Heart right ventricle (tissue), 16 donors: ENCODE results near the gene BORCS6. TPM values are rescaled to one million over a fixed set of nuclear protein-coding genes. Genes with fewer than 3 reads are reported as not detected.

ENCODE experiments used
- ATAC-seq, 8 donors: fragments of 200-7000 bp; cut with Tn5 transposase; one replicate each; pipeline ENCODE4 v1.9.1; 2020; ENCODE audit warnings: mild to moderate bottlenecking in 8 of 8, moderate library complexity in 8 of 8, moderate number of reproducible peaks in 1 of 8
- DNase-seq, 2 donors: peaks; one replicate each; pipeline ENCODE4 v3.0.0-alpha.2; 2020
- H3K27ac ChIP-seq, 10 donors: fragments of 200-600 bp; sonication (generic) in 2 of 10; one replicate each; pipeline versions ENCODE4 v1.5.0 to v1.8.0; 2020 to 2022; ENCODE audit warnings: mild to moderate bottlenecking in 3 of 10
- H3K27me3 ChIP-seq, 7 donors: fragments of 200-600 bp; one replicate each; pipeline ENCODE4 v1.8.0; 2021 to 2022; ENCODE audit warnings: mild to moderate bottlenecking in 2 of 7
- H3K36me3 ChIP-seq, 9 donors: fragments of 200-600 bp; sonication (generic) in 1 of 9; one replicate each; pipeline versions ENCODE4 v1.5.0 to v1.8.0; 2020 to 2022; ENCODE audit warnings: mild to moderate bottlenecking in 2 of 9
- H3K4me1 ChIP-seq, 9 donors: fragments of 200-600 bp; sonication (generic) in 1 of 9; one replicate each; pipeline versions ENCODE4 v1.5.0 to v1.8.0; 2020 to 2022; ENCODE audit warnings: mild to moderate bottlenecking in 4 of 9
- H3K4me3 ChIP-seq, 10 donors: fragments of 200-600 bp; sonication (generic) in 2 of 10; one replicate each; pipeline versions ENCODE4 v1.5.0 to v1.8.0; 2020 to 2022; ENCODE audit warnings: mild to moderate bottlenecking in 7 of 10, moderate library complexity in 2 of 10
- H3K9me3 ChIP-seq, 11 donors: fragments of 200-600 bp in 10 of 11; sonication (generic) in 2 of 11; one replicate each; pipeline versions ENCODE4 v1.5.0 to v1.8.0; 2013 to 2022; ENCODE audit warnings: mild to moderate bottlenecking in 2 of 11, control low read depth in 1 of 11, moderate library complexity in 1 of 11
- CTCF ChIP-seq, 9 donors: fragments of 200-600 bp; sonication (generic) in 2 of 9; IDR thresholded peaks; one replicate each; pipeline versions ENCODE4 v1.5.0 to v1.8.0; 2021 to 2022; ENCODE audit warnings: antibody characterized with exemption in 9 of 9, mild to moderate bottlenecking in 5 of 9, moderate library complexity in 1 of 9
- WGBS, 2 donors: extraction: QIAGEN DNeasy Blood & Tissue Kit; methylation state at CpG; one replicate each; pipeline ENCODE4 v1.1.7; 2013; ENCODE audit warnings: inconsistent platforms in 1 of 2; 5-methylcytosine and 5-hydroxymethylcytosine counted together
- intact Hi-C, 10 donors: fragments of 100-400 bp; cut with DNase I; formaldehyde crosslinking; loops; one replicate each; pipeline versions ENCODE4 v1.11.1 to v1.14.2; 2022
- polyA plus RNA-seq, 2 donors: library from polyadenylated mRNA; stranded (reverse); fragments of 200-250 nt; gene quantifications; one replicate each; pipeline ENCODE4 v1.2.3, GENCODE V29; 2013
- total RNA-seq, 10 donors: library from RNA; stranded (reverse); fragmentation: NEBNext Ultra II Directional in 3 of 10; extraction: Animal tissue kit (Norgen Biotek cat#: 25700) in 3 of 10; gene quantifications; one replicate each; pipeline versions ENCODE4 v1.2.1 to v1.2.4, GENCODE V29; 2021 to 2023
- donor health status: Arrhythmogenic right ventricular cardiomyopathy.
- donor health status: ischemic (EF 13 %, LVEDD 7.1; RV severe dilation, severe dysfunction).
- donor health status: healthy with polysubstance abuse.
- donor health status: DM: no; HTN: yes; CAD: no.
- donor health status: DM: no; HTN: no; CAD: no.
- donor health status: ischemic (EF 25% LVEDD 6.9; RV normal size, moderate dysfunction).
- donor health status: ischemic (EF 25% LVEDD 5.7; RV mildly dilated, moderate dysfunction).
- donor health status: healthy.
- donor health status: DM: yes; HTN: yes; CAD: no.
- donor health status: Ischemic cardiomyopathy.
- donor health status: ischemic (EF 35%, LVEDD 5.7; RV mildly dilated, moderate dysfunction).
- donor health status: nonischemic (EF 11% LVEDD 7.7; RV severe dilation, severe dysfunction).
- donor health status: DM: yes; HTN: yes; CAD: no.
- donor health status: PGD.
- donor health status: ischemic (EF 29% LVEDD 5.4; RV normal size, mild dysfunction).
- donor health status: nonischemic (EF 23%, LVEDD 6.1; RV moderate dilation, normal function).

Gene BORCS6
- total and polyA plus RNA-seq, 12 donors, result 4.2 to 13.8 (median 7.7) TPM

- WGBS, 2 donors, result 81 to 84% methylated on average over 21 of the region's 21 CpGs
- H3K36me3 ChIP-seq, result peaks cover 8 to 100% (median 75%) of the 10 kb centered on the region in 9 donors
- no peak for TF ChIP-seq CTCF (IDR thresholded peaks at IDR 0.05)
- H3K9me3 ChIP-seq, result no peaks in the 10 kb centered on the region
- intact Hi-C loops, result loop anchor here in 1 of 10 donors (10.0 kb wide), 1 partner anchor 50 kb away; the partner anchor contains the start of gene RANGRF
- ATAC-seq (peak in 7 of 8 donors; percentile 52 to 77 (median 67)), DNase-seq (no peak)
- no peaks in the 10 kb centered on the region for H3K27me3 ChIP-seq
- H3K4me1 ChIP-seq, result peaks cover 0 to 9% (median 0%) of the 10 kb centered on the region in 9 donors
- peak overlapping the region in 3 of 10 donors; percentile 26 to 71 (median 39) for H3K27ac ChIP-seq
- no peak overlapping the region for H3K4me3 ChIP-seq
Measured at GRCh38 chr17:8234361-8235270, 44.6 kb upstream of the BORCS6 start.

GRCh38 chr17:8231701-8232100 is 41.7 kb upstream of the BORCS6 start:
- Histone ChIP-seq H3K36me3 (peaks cover 8 to 97% (median 76%) of the 10 kb centered on the region in 9 donors), H3K27me3 (no peaks in the 10 kb centered on the region), H3K9me3 (no peaks in the 10 kb centered on the region), H3K4me3 (no peak overlapping the region), H3K4me1 (peaks cover 0 to 20% (median 8%) of the 10 kb centered on the region in 9 donors), H3K27ac (no peak overlapping the region)
- DNase-seq (no peak), ATAC-seq (no peak)
- WGBS, 2 donors, result 92 to 96% methylated on average over 10 of the region's 10 CpGs
- intact Hi-C loops, result loop anchor here in 1 of 10 donors (10.0 kb wide), 1 partner anchor 53 kb away; the partner anchor contains the start of gene RANGRF
- TF ChIP-seq CTCF (IDR thresholded peaks at IDR 0.05), result no peak

DNA sequence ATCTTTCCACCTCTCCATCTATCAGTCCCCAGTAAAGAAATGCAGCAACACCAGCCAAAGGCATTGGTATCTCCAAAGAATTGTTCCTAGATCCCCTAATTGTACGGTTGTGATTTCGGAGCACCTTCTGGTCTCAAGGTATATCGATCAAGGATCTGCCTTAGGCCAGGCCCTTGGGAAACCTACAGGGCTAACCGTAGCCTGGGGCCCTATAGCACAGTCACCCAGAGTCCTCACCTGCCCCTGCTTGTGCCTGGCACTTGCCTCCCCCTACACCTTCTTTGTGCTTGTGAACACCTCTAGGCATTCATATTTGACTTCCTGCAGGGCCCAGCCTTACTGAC is 37.2 kb upstream of the BORCS6 start:
- H3K27me3 ChIP-seq, result no peaks in the 10 kb centered on the region
- H3K4me1 ChIP-seq, result peaks cover 7 to 48% (median 18%) of the 10 kb centered on the region in 9 donors
- peak overlapping the region in 6 of 10 donors; percentile 28 to 49 (median 40) for H3K4me3 ChIP-seq
- 86 to 88% methylated on average over 4 of the region's 4 CpGs for WGBS, 2 donors
- no peak for DNase-seq
- H3K27ac ChIP-seq, result peak overlapping the region in 8 of 10 donors; percentile 57 to 74 (median 62)
- intact Hi-C loops, result loop anchor here in 3 of 10 donors (2.0 to 10.0 kb wide), 4 partner anchors 20 to 148 kb away; partner anchors contain the start of genes HES7 (in 1 of the 3), KRABD2 (in 1 of the 3) and SLC25A35 (in 1 of the 3)
- H3K36me3 ChIP-seq, result peaks cover 8 to 52% (median 45%) of the 10 kb centered on the region in 9 donors
- H3K9me3 ChIP-seq, result no peaks in the 10 kb centered on the region
- no peak for ATAC-seq
- no peak for TF ChIP-seq CTCF (IDR thresholded peaks at IDR 0.05)

DNA sequence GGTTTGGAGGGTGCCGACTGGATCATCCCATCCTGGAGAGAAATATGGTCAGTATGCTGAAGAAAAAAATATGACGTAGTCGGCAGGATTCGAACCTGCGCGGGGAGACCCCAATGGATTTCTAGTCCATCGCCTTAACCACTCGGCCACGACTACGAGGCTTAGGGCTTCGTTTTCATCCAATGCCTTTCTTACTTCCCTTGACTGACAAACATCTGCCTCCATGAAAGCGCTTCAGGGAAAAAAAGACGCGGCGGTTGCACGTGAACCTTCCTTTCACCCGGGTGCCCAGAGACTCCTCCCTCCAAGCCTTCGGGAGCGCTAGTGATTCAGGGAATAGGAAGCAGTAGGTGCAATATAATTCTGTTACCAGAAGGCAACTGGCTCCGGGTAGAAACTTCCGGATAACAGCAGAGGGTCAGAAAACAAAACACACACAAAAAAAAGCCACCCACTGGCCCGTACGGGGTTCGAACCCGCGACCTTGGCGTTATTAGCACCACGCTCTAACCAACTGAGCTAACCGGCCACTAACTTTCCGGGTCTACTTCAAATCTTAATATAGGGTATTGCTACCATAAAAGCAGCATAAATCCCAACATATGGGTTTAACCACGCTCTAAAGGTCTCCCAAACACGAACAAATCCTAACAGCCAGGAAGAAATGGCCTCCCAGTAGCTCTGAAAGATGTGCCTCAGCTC is 36.7 kb upstream of the BORCS6 start:
- H3K27ac ChIP-seq, result peak overlapping the region in 9 of 10 donors; percentile 56 to 74 (median 62)
- no peaks in the 10 kb centered on the region for H3K9me3 ChIP-seq
- peaks cover 7 to 53% (median 18%) of the 10 kb centered on the region in 9 donors for H3K4me1 ChIP-seq
- H3K27me3 ChIP-seq, result no peaks in the 10 kb centered on the region
- DNase-seq (peak; percentile 48 to 81), ATAC-seq (peak in 4 of 8 donors; percentile 0 to 5 (median 4))
- peak overlapping the region in 8 of 10 donors; percentile 11 to 49 (median 36) for H3K4me3 ChIP-seq
- intact Hi-C loops, result loop anchor here in 3 of 10 donors (2.0 to 10.0 kb wide), 4 partner anchors 20 to 148 kb away; partner anchors contain the start of genes HES7 (in 1 of the 3), KRABD2 (in 1 of the 3) and SLC25A35 (in 1 of the 3)
- peaks cover 4 to 46% (median 40%) of the 10 kb centered on the region in 9 donors for H3K36me3 ChIP-seq
- TF ChIP-seq CTCF (IDR thresholded peaks at IDR 0.05), result no peak
- WGBS, 2 donors, result 6 to 8% methylated on average over 32 of the region's 32 CpGs
